CD4-positive, alpha-beta T cell (primary cell): ENCODE results near the gene RGMA. TPM values are rescaled to one million over a fixed set of nuclear protein-coding genes. Genes with fewer than 3 reads are reported as not detected.
A peak's percentile ranks its signal among the peaks of the same experiment; 100 is the strongest.

Experiments used
- ATAC-seq: fragments of 200-7000 bp; cut with Tn5 transposase; one replicate; pipeline ENCODE4 v1.10.0; 2022; ENCODE audit warnings: mild to moderate bottlenecking; ENCODE audit not compliant: poor library complexity
- CTCF ChIA-PET: fragments of 350-600 bp; sonication (Branson Sonifier 250); formaldehyde crosslinking; loops from one replicate; lab custom pipeline; 2021; ENCODE audit warnings: antibody characterized with exemption, inconsistent platforms; lab: Charles Lee
- POLR2A ChIA-PET: fragments of 350-600 bp; sonication (Branson Sonifier 250); formaldehyde crosslinking; loops from one replicate; lab custom pipeline; 2021; ENCODE audit warnings: antibody characterized with exemption, inconsistent platforms; lab: Charles Lee
- DNase-seq, 14 experiments: peaks; one replicate each; pipeline ENCODE4 v3.0.0-alpha.2; 2013 to 2020; ENCODE audit warnings: mixed read lengths in 2 of 14
- H3K27ac ChIP-seq, 2 donors: one replicate each; pipeline versions ENCODE4 v1.5.1 to v1.7.0; 2013; ENCODE audit warnings: low read length in 2 of 2, low read depth in 1 of 2, mild to moderate bottlenecking in 1 of 2
- H3K27me3 ChIP-seq, 2 experiments: 1 replicate in 1 of 2; 2 replicates in 1 of 2; pipeline versions ENCODE4 v1.6.1 to v1.7.0; 2013; ENCODE audit warnings: low read length in 2 of 2, control low read depth in 1 of 2, mild to moderate bottlenecking in 1 of 2, moderate library complexity in 1 of 2; ENCODE audit not compliant: insufficient read depth in 2 of 2, control insufficient read depth in 1 of 2
- H3K36me3 ChIP-seq: one replicate; pipeline ENCODE4 v1.6.1; 2013; ENCODE audit warnings: low read length, control low read depth; ENCODE audit not compliant: insufficient read depth
- H3K4me1 ChIP-seq: one replicate; pipeline ENCODE4 v1.6.1; 2013; ENCODE audit warnings: low read length, control low read depth; ENCODE audit not compliant: insufficient read depth
- H3K4me3 ChIP-seq: one replicate; pipeline ENCODE4 v1.5.1; 2013; ENCODE audit warnings: mild to moderate bottlenecking, low read length, moderate library complexity
- H3K9me3 ChIP-seq, 2 experiments: 1 replicate in 1 of 2; 2 replicates in 1 of 2; pipeline versions ENCODE4 v1.6.1 to v1.7.0; 2013; ENCODE audit warnings: low read length in 2 of 2, mild to moderate bottlenecking in 2 of 2, control low read depth in 1 of 2, moderate library complexity in 1 of 2; ENCODE audit not compliant: control insufficient read depth in 1 of 2, insufficient read depth in 1 of 2
- H3K27ac Mint-ChIP-seq: one replicate; pipeline ENCODE4 v1.8.0; 2020; ENCODE audit warnings: mixed read lengths
- H3K27me3 Mint-ChIP-seq: one replicate; pipeline ENCODE4 v1.8.0; 2021; ENCODE audit warnings: mixed read lengths
- H3K36me3 Mint-ChIP-seq: one replicate; pipeline ENCODE4 v1.8.0; 2021; ENCODE audit warnings: low read depth, mixed read lengths
- H3K4me1 Mint-ChIP-seq: one replicate; pipeline ENCODE4 v1.8.0; 2021; ENCODE audit warnings: low read depth, mixed read lengths
- H3K4me3 Mint-ChIP-seq: one replicate; pipeline ENCODE4 v1.8.0; 2020; ENCODE audit warnings: mild to moderate bottlenecking, mixed read lengths
- H3K9me3 Mint-ChIP-seq: one replicate; pipeline ENCODE4 v1.8.0; 2020; ENCODE audit warnings: mixed read lengths
- CTCF ChIP-seq: fragments of 200-600 bp; IDR thresholded peaks from one replicate; pipeline ENCODE4 v1.8.0; 2022; ENCODE audit warnings: antibody characterized with exemption, mild to moderate bottlenecking
- intact Hi-C, 2 experiments: fragments of 100-400 bp; cut with DNase I in 1 of 2; cut with micrococcal nuclease in 1 of 2; formaldehyde crosslinking; loops; one replicate each; pipeline versions ENCODE4 v1.15.1 to v1.9.0; 2023 to 2025; cut with DNase I, micrococcal nuclease
- total RNA-seq, 174 experiments: library from RNA in 2 of 174; stranded (reverse) in 2 of 174; gene quantifications; one replicate each; pipeline ENCODE4 v1.2.3 and lab custom pipeline; 2021 to 2026

Gene RGMA
- total RNA-seq, 2 experiments from 2014 or later, result not detected

GRCh38 chr15:93020976-93021772 is 67.8 kb downstream of the RGMA start:
- H3K36me3 ChIP-seq, result peaks cover 94% of the 10 kb centered on the region
- intact Hi-C loops, result no loop called here
- H3K9me3 ChIP-seq, result no peaks in the 10 kb centered on the region
- ChIA-PET POLR2A (interaction anchor here (1.5 kb wide), 1 partner anchor 9 kb away, joined by 3 read pairs; no protein-coding TSS in a partner anchor), CTCF (interaction anchor here (0.8 to 1.8 kb wide), 2 partner anchors 9 to 212 kb away, joined by 3 to 11 read pairs; no protein-coding TSS in a partner anchor)
- peak overlapping the region; percentile 4 for H3K27ac Mint-ChIP-seq
- no peaks in the 10 kb centered on the region for H3K27me3 ChIP-seq
- H3K27me3 Mint-ChIP-seq, result no peaks in the 10 kb centered on the region
- H3K9me3 Mint-ChIP-seq, result no peaks in the 10 kb centered on the region
- peaks cover 78% of the 10 kb centered on the region for H3K4me1 Mint-ChIP-seq
- H3K27ac ChIP-seq, result no peak overlapping the region
- H3K4me1 ChIP-seq, result peaks cover 17% of the 10 kb centered on the region
- TF ChIP-seq CTCF, result no peak
- no peak for ATAC-seq
- H3K4me3 ChIP-seq, result no peak overlapping the region
- H3K4me3 Mint-ChIP-seq, result no peak overlapping the region
- DNase-seq, result no peak
- peaks cover 100% of the 10 kb centered on the region for H3K36me3 Mint-ChIP-seq

- Mint-ChIP-seq H3K4me3 (no peak overlapping the region), H3K4me1 (peaks cover 69% of the 10 kb centered on the region), H3K9me3 (no peaks in the 10 kb centered on the region), H3K27me3 (no peaks in the 10 kb centered on the region), H3K27ac (peak overlapping the region; percentile 64), H3K36me3 (peaks cover 100% of the 10 kb centered on the region)
- ChIA-PET CTCF (interaction anchor here (1.6 to 1.8 kb wide), 2 partner anchors 10 to 91 kb away, joined by 4 to 11 read pairs; no protein-coding TSS in a partner anchor), POLR2A (no interaction called here)
- no peak overlapping the region for H3K4me3 ChIP-seq
- H3K27me3 ChIP-seq, result no peaks in the 10 kb centered on the region
- intact Hi-C loops, result loop anchor here in 1 of 2 experiments (5.0 kb wide), 2 partner anchors 43 to 228 kb away; no protein-coding TSS in a partner anchor
- DNase-seq, result no peak
- H3K4me1 ChIP-seq, result peaks cover 11% of the 10 kb centered on the region
- H3K36me3 ChIP-seq, result peaks cover 94% of the 10 kb centered on the region
- TF ChIP-seq CTCF, result no peak
- no peak overlapping the region for H3K27ac ChIP-seq
- ATAC-seq, result no peak
- no peaks in the 10 kb centered on the region for H3K9me3 ChIP-seq
Measured at GRCh38 chr15:93019971-93020370, 69.0 kb downstream of the RGMA start.

GRCh38 chr15:93019090-93019489 is 69.9 kb downstream of the RGMA start:
- ChIA-PET CTCF (interaction anchor here (1.6 to 2.3 kb wide), 2 partner anchors 11 to 91 kb away, joined by 4 to 13 read pairs; no protein-coding TSS in a partner anchor), POLR2A (no interaction called here)
- no peak for TF ChIP-seq CTCF
- Mint-ChIP-seq H3K4me1 (peaks cover 60% of the 10 kb centered on the region), H3K9me3 (no peaks in the 10 kb centered on the region), H3K4me3 (no peak overlapping the region), H3K36me3 (peaks cover 100% of the 10 kb centered on the region), H3K27ac (peak overlapping the region; percentile 64), H3K27me3 (no peaks in the 10 kb centered on the region)
- Histone ChIP-seq H3K9me3 (no peaks in the 10 kb centered on the region), H3K4me3 (no peak overlapping the region), H3K27me3 (no peaks in the 10 kb centered on the region), H3K36me3 (peaks cover 94% of the 10 kb centered on the region), H3K27ac (no peak overlapping the region), H3K4me1 (peaks cover 3% of the 10 kb centered on the region)
- intact Hi-C loops, result loop anchor here in 1 of 2 experiments (5.0 kb wide), 2 partner anchors 42 to 227 kb away; no protein-coding TSS in a partner anchor
- DNase-seq (no peak), ATAC-seq (no peak)
